HEK293T (cell line): ENCODE measurements around the gene TTLL11.

Experiments used
- CTBP1 ChIP-seq: fragments of 450-650 bp; IDR thresholded peaks from 2 replicates; pipeline ENCODE4 v1.6.1; 2016; ENCODE audit warnings: borderline replicate concordance
- ELF4 ChIP-seq: fragments of 450-650 bp; IDR thresholded peaks from 2 replicates; pipeline ENCODE4 v1.6.1; 2017; ENCODE audit warnings: antibody characterized with exemption
- FOXM1 ChIP-seq: fragments of 450-650 bp; IDR thresholded peaks from 2 replicates; pipeline ENCODE4 v1.6.1; 2017; ENCODE audit warnings: mild to moderate bottlenecking, borderline replicate concordance
- HDGF ChIP-seq: fragments of 450-650 bp; IDR thresholded peaks from 2 replicates; pipeline ENCODE4 v1.6.1; 2017; ENCODE audit warnings: antibody characterized with exemption, borderline replicate concordance
- LEF1 ChIP-seq: fragments of 450-650 bp; IDR thresholded peaks from 2 replicates; pipeline ENCODE4 v1.6.1; 2017; ENCODE audit warnings: mild to moderate bottlenecking, borderline replicate concordance
- SUZ12 ChIP-seq: fragments of 450-650 bp; IDR thresholded peaks from 2 replicates; pipeline ENCODE4 v1.6.1; 2016; ENCODE audit warnings: mild to moderate bottlenecking
- ZNF384 ChIP-seq: fragments of 450-650 bp; IDR thresholded peaks from 2 replicates; pipeline ENCODE4 v1.6.1; 2016
- TF ChIP-seq, protein P1 (sequence below): fragments of 450-650 bp; IDR thresholded peaks from 2 replicates; pipeline ENCODE4 v1.6.1; 2016

DNA sequence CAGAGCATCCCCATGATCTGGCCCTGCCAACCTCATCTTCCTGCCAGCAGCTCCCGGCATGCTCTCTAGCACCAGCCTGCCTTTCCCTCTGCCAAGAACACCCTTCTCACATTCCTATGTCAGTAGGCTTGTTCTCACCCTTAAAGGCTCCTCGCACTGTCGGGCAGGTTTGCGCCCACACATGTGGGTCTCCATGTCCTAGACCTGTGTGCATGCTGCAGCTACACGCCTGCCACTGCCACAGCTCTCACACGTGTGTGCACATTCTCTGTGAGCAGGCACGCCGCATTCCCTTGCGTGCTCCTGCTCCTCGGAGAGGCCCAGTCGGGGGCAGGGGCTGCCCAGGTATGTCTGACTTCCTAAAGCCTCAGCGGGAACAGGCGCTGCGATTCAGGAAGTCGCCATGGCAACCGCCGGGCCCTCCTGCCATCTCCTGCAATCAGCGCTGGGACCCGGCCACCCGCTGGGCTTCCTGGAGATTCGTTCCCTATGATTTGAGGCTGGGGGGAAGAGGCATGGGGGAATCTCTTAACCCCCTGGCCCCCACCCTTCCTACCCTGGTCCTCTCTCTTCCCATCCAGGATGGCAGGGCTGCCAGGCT, 38.4 kb upstream of the TTLL11 start:
- TF ChIP-seq ELF4 (no peak), HDGF (no peak), FOXM1 (no peak), ZNF384 (no peak), LEF1 (no peak), CTBP1 (no peak), SUZ12 (no peak)
- TF ChIP-seq, protein P1, sequence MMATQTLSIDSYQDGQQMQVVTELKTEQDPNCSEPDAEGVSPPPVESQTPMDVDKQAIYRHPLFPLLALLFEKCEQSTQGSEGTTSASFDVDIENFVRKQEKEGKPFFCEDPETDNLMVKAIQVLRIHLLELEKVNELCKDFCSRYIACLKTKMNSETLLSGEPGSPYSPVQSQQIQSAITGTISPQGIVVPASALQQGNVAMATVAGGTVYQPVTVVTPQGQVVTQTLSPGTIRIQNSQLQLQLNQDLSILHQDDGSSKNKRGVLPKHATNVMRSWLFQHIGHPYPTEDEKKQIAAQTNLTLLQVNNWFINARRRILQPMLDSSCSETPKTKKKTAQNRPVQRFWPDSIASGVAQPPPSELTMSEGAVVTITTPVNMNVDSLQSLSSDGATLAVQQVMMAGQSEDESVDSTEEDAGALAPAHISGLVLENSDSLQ = no peak
